H1 (cell line): ENCODE results near the gene FADS2. TPM values are rescaled to one million over a fixed set of nuclear protein-coding genes. Genes with fewer than 3 reads are reported as not detected.
A peak's percentile ranks its signal among the peaks of the same experiment; 100 is the strongest.
"Not testable (repeated sequence)": the region's sequence is repeated elsewhere in the genome, so short reads cannot be mapped to it uniquely, and the experiment has no call there.

Experiments used
- CTCF ChIA-PET: fragments of 300-600 bp; sonication (Branson Sonifier 250); formaldehyde crosslinking; loops from one replicate; lab custom pipeline; 2021; ENCODE audit not compliant: partially characterized antibody; lab: Charles Lee
- POLR2A ChIA-PET: fragments of 300-600 bp; sonication (Branson Sonifier 250); formaldehyde crosslinking; loops from one replicate; lab custom pipeline; 2021; ENCODE audit warnings: inconsistent platforms; ENCODE audit not compliant: partially characterized antibody; lab: Charles Lee
- DNase-seq, 2 experiments: peaks; one replicate each; pipeline versions ENCODE4 v3.0.0 to v3.0.0-alpha.2; 2010 to 2022; ENCODE audit warnings: low spot score in 2 of 2, low read depth in 1 of 2, mixed read lengths in 1 of 2
- FAIRE-seq: peaks from 2 replicates; lab custom pipeline; 2011; peaks lifted over from hg19 to GRCh38; lab: Jason Lieb, UNC
- H2AFZ ChIP-seq: 2 replicates; pipeline ENCODE4 v1.8.1; 2012; ENCODE audit warnings: low read length, inconsistent platforms
- H2AK5ac ChIP-seq: 2 replicates; pipeline ENCODE4 v1.6.1; 2013; ENCODE audit warnings: low read depth, low read length
- H2BK120ac ChIP-seq: replicated peaks from 2 replicates; pipeline ENCODE3; 2013; ENCODE audit warnings: low read depth, low read length, inconsistent platforms
- H2BK12ac ChIP-seq: 2 replicates; pipeline ENCODE4 v1.6.1; 2013; ENCODE audit warnings: low read depth, low read length
- H2BK15ac ChIP-seq: 2 replicates; pipeline ENCODE4 v1.6.1; 2013; ENCODE audit warnings: low read length
- H2BK20ac ChIP-seq: 2 replicates; pipeline ENCODE4 v1.6.1; 2013; ENCODE audit warnings: low read length
- H2BK5ac ChIP-seq: 2 replicates; pipeline ENCODE4 v1.6.1; 2013; ENCODE audit warnings: low read depth, low read length
- H3K14ac ChIP-seq: 2 replicates; pipeline ENCODE4 v1.6.1; 2013; ENCODE audit warnings: inconsistent platforms; ENCODE audit not compliant: insufficient read length
- H3K18ac ChIP-seq: 2 replicates; pipeline ENCODE4 v1.6.1; 2013; ENCODE audit warnings: low read length; ENCODE audit errors: extremely low read depth
- H3K23ac ChIP-seq: 2 replicates; pipeline ENCODE4 v1.6.1; 2013; ENCODE audit warnings: inconsistent platforms; ENCODE audit not compliant: insufficient read length
- H3K23me2 ChIP-seq: 2 replicates; pipeline ENCODE4 v1.6.1; 2013; ENCODE audit warnings: low read depth, low read length
- H3K27ac ChIP-seq: 2 replicates; pipeline ENCODE4 v1.6.1; 2011; ENCODE audit warnings: low read depth, low read length, inconsistent platforms
- H3K27me3 ChIP-seq, 4 experiments: replicated peaks in 1 of 4; 1 replicate in 1 of 4; 2 replicates in 3 of 4; pipeline versions ENCODE4 v1.6.1 to v1.8.1; 2011 to 2013; ENCODE audit warnings: low read length in 3 of 4, mild to moderate bottlenecking in 3 of 4, inconsistent platforms in 2 of 4, mixed read lengths in 2 of 4, moderate library complexity in 1 of 4; ENCODE audit not compliant: control insufficient read depth in 3 of 4, insufficient read depth in 3 of 4; ENCODE audit errors: extremely low read depth in 1 of 4
- H3K36me3 ChIP-seq, 4 experiments: 2 replicates each; pipeline versions ENCODE4 v1.6.1 to v1.8.1; 2011 to 2013; ENCODE audit warnings: mild to moderate bottlenecking in 4 of 4, low read length in 3 of 4, moderate library complexity in 2 of 4, control low read depth in 1 of 4, inconsistent platforms in 1 of 4; ENCODE audit not compliant: insufficient read depth in 4 of 4, control insufficient read depth in 2 of 4
- H3K4ac ChIP-seq: replicated peaks from 2 replicates; pipeline ENCODE3; 2013; ENCODE audit warnings: low read length, low read depth, mixed read lengths, inconsistent platforms; ENCODE audit not compliant: insufficient read length
- H3K4me1 ChIP-seq, 4 experiments: replicated peaks in 1 of 4; 1 replicate in 1 of 4; 2 replicates in 3 of 4; pipeline versions ENCODE4 v1.6.1 to v1.8.1; 2011 to 2013; ENCODE audit warnings: low read length in 3 of 4, inconsistent platforms in 2 of 4, mixed read lengths in 1 of 4; ENCODE audit not compliant: insufficient read depth in 4 of 4, control insufficient read depth in 3 of 4
- H3K4me2 ChIP-seq, 2 experiments: 2 replicates each; pipeline versions ENCODE4 v1.6.1 to v1.8.1; 2011 to 2013; ENCODE audit warnings: low read depth in 2 of 2, low read length in 2 of 2, control low read depth in 1 of 2, inconsistent platforms in 1 of 2, mild to moderate bottlenecking in 1 of 2; ENCODE audit not compliant: insufficient read depth in 1 of 2
- H3K4me3 ChIP-seq, 4 experiments: fragments of 200-600, 300-600 bp in 1 of 4; sonication (generic), shearing (Covaris generic), sonication (Bioruptor Twin) in 1 of 4; 2 replicates each; pipeline versions ENCODE4 v1.5.1 to v1.8.1; 2011 to 2016; ENCODE audit warnings: low read length in 4 of 4, low read depth in 3 of 4, control low read depth in 2 of 4, inconsistent platforms in 2 of 4, mild to moderate bottlenecking in 2 of 4, mixed read lengths in 1 of 4, moderate library complexity in 1 of 4; ENCODE audit not compliant: insufficient read depth in 2 of 4; ENCODE audit errors: extremely low read depth in 1 of 4
- H3K56ac ChIP-seq: replicated peaks from 2 replicates; pipeline ENCODE3; 2013; ENCODE audit warnings: low read depth, mild to moderate bottlenecking, mixed read lengths, low read length, inconsistent platforms; ENCODE audit not compliant: insufficient read length
- H3K79me1 ChIP-seq: 2 replicates; pipeline ENCODE4 v1.6.1; 2013; ENCODE audit warnings: low read depth, low read length, control low read depth
- H3K79me2 ChIP-seq, 2 experiments: 2 replicates each; pipeline versions ENCODE4 v1.6.1 to v1.8.1; 2012 to 2013; ENCODE audit warnings: low read length in 2 of 2, mild to moderate bottlenecking in 2 of 2, inconsistent platforms in 1 of 2; ENCODE audit not compliant: insufficient read depth in 2 of 2, control insufficient read depth in 1 of 2
- H3K9ac ChIP-seq, 4 experiments: replicated peaks in 1 of 4; 1 replicate in 1 of 4; 2 replicates in 3 of 4; pipeline versions ENCODE4 v1.6.1 to v1.8.1; 2011 to 2013; ENCODE audit warnings: low read depth in 3 of 4, low read length in 3 of 4, control low read depth in 2 of 4, mild to moderate bottlenecking in 2 of 4, moderate library complexity in 2 of 4, inconsistent platforms in 1 of 4; ENCODE audit errors: extremely low read depth in 1 of 4
- H3K9me3 ChIP-seq, 2 experiments: 2 replicates each; pipeline versions ENCODE4 v1.6.1 to v1.8.1; 2012 to 2013; ENCODE audit warnings: mild to moderate bottlenecking in 2 of 2, moderate library complexity in 2 of 2, control low read depth in 1 of 2, inconsistent platforms in 1 of 2, low read depth in 1 of 2, low read length in 1 of 2, mixed read lengths in 1 of 2; ENCODE audit not compliant: insufficient read depth in 2 of 2
- H4K20me1 ChIP-seq, 2 experiments: replicated peaks in 1 of 2; 2 replicates each; pipeline versions ENCODE3 to v1.8.1; 2011 to 2013; ENCODE audit warnings: inconsistent platforms in 2 of 2, low read length in 2 of 2, mild to moderate bottlenecking in 1 of 2; ENCODE audit not compliant: insufficient read depth in 2 of 2, control insufficient read depth in 1 of 2
- H4K5ac ChIP-seq: 2 replicates; pipeline ENCODE4 v1.6.1; 2013; ENCODE audit warnings: low read length, low read depth, mixed read lengths, inconsistent platforms; ENCODE audit not compliant: insufficient read length
- H4K8ac ChIP-seq: 2 replicates; pipeline ENCODE4 v1.8.0; 2013; ENCODE audit warnings: mild to moderate bottlenecking, moderate library complexity, low read length, inconsistent platforms; ENCODE audit not compliant: insufficient read depth; ENCODE audit errors: extremely low read depth
- H4K91ac ChIP-seq: replicated peaks from 2 replicates; pipeline ENCODE3; 2013; ENCODE audit warnings: low read length, mixed read lengths, inconsistent platforms; ENCODE audit not compliant: insufficient read length
- WGBS, 2 experiments: shearing (Covaris generic) in 1 of 2; methylation state at CpG; one replicate each; pipeline versions ENCODE4 v1.1.6 to v1.1.7; 2013 to 2015; ENCODE audit warnings: low lambda C conversion rate in 2 of 2, mixed read lengths in 2 of 2, inconsistent platforms in 1 of 2, low coverage in 1 of 2, missing lambda C conversion rate in 1 of 2; ENCODE audit not compliant: insufficient replicate concordance in 2 of 2, insufficient coverage in 1 of 2, insufficient read length in 1 of 2; ENCODE audit errors: extremely low coverage in 1 of 2, missing lambda C conversion rate in 1 of 2; 5-methylcytosine and 5-hydroxymethylcytosine counted together
- polyA plus RNA-seq, 7 experiments: library from polyadenylated mRNA; depleted of rRNA in 3 of 7; stranded (reverse) in 5 of 7; unstranded in 2 of 7; fragments of >200 nt in 5 of 7; fragments of 200-250 nt in 2 of 7; gene quantifications; 1 replicate in 5 of 7; 2 replicates in 1 of 7; 4 replicates in 1 of 7; pipeline versions ENCODE4 v1.2.1 to v1.2.3, GENCODE V29; 2011 to 2013; ENCODE audit warnings: missing spikeins in 2 of 7, mixed read lengths in 2 of 7
- total RNA-seq: library from RNA; stranded (reverse); fragmentation: NEBNext Ultra II Directional; extraction: Animal tissue kit (Norgen Biotek cat#: 25700); gene quantifications from 2 replicates; pipeline ENCODE4 v1.2.1, GENCODE V29; 2021

The FADS2 gene
- total and polyA plus RNA-seq, 2 of the 8 experiments (the other 6 are each of a cell fraction or from before 2014, with no cell fraction given), result 499 to 701 TPM

GRCh38 chr11:61882267-61882666 lies 54.2 kb downstream of the FADS2 start:
- H2AFZ ChIP-seq, H3K4me2 ChIP-seq, H4K20me1 ChIP-seq, H2BK5ac ChIP-seq, H3K23ac ChIP-seq, H3K18ac ChIP-seq, H2BK20ac ChIP-seq, H3K23me2 ChIP-seq, H4K8ac ChIP-seq, H4K5ac ChIP-seq, H3K14ac ChIP-seq, H3K27ac ChIP-seq, H3K9ac ChIP-seq, H3K36me3 ChIP-seq, FAIRE-seq, H3K9me3 ChIP-seq, H4K91ac ChIP-seq, H3K4ac ChIP-seq, H3K79me2 ChIP-seq, H3K79me1 ChIP-seq, H2BK15ac ChIP-seq, DNase-seq, H3K56ac ChIP-seq, H3K4me3 ChIP-seq, H2BK120ac ChIP-seq, H3K27me3 ChIP-seq: not testable (repeated sequence)
- CTCF ChIA-PET, result interaction anchor here (0.6 to 13.5 kb wide), 10 partner anchors 8 to 236 kb away, joined by 3 to 172 read pairs (median 10); partner anchors contain the start of gene FADS3
- H2AK5ac ChIP-seq, result 0 out of 2 replicates have a peak overlapping the region, but pooled peaks have one; percentile 13
- peak overlapping the region; percentile 17; the same call in 1 of the 2 replicates for H2BK12ac ChIP-seq
- POLR2A ChIA-PET, result interaction anchor here (1.2 to 4.1 kb wide), 4 partner anchors 8 to 67 kb away, joined by 3 to 15 read pairs (median 4); partner anchors contain the start of genes FADS1 and FADS2
- peaks cover 0 to 17% (median 8%) of the 10 kb centered on the region in 4 experiments for H3K4me1 ChIP-seq
- 87% methylated on average over 3 of the region's 3 CpGs; no CpG with 5 or more reads in 1 of the 2 experiments for WGBS, 2 experiments
